K562 (cell line): Measurements from ENCODE around the gene SORCS2. TPM values are rescaled to one million over a fixed set of nuclear protein-coding genes. Genes with fewer than 3 reads are reported as not detected.
A peak's percentile ranks its signal among the peaks of the same experiment; 100 is the strongest.

Source experiments
- ATAC-seq: fragments of 200-7000 bp; cut with Tn5 transposase; 3 replicates; pipeline ENCODE4 v1.9.1; 2020; ENCODE audit warnings: moderate library complexity
- BruUV-seq: library from RNA; stranded (reverse); fragments of 400-500 nt; replicated peaks from 2 replicates; lab custom pipeline; 2021; lab: Mats Ljungman, UMichigan
- CTCF ChIA-PET: fragments of 300-600 bp; formaldehyde crosslinking; extraction: SDS; loops from one replicate; lab custom pipeline; 2021; ENCODE audit warnings: low intra/inter-chr PET ratio; lab: Yijun Ruan, JAX
- POLR2A ChIA-PET: fragments of 300-600, 350-650 bp; sonication (Branson Sonifier 250); formaldehyde crosslinking; extraction: SDS; loops from one replicate; lab custom pipeline; 2021; ENCODE audit warnings: antibody characterized with exemption, inconsistent platforms; lab: Yijun Ruan, JAX
- DNase-seq, 4 experiments: peaks; one replicate each; pipeline versions ENCODE4 v3.0.0 to v3.0.0-alpha.2; 2011 to 2018; ENCODE audit warnings: low spot score in 3 of 4, mixed read lengths in 3 of 4; ENCODE audit errors: extremely low read depth in 1 of 4
- FAIRE-seq: peaks from 2 replicates; lab custom pipeline; 2011; peaks lifted over from hg19 to GRCh38; lab: Jason Lieb, UNC
- H2AFZ ChIP-seq: 2 replicates; pipeline ENCODE4 v1.6.0; 2011; ENCODE audit warnings: low read depth, low read length, control low read depth, inconsistent platforms
- H3K27ac ChIP-seq: fragments of 200-600 bp; 3 replicates; pipeline ENCODE4 v1.8.0; 2011; ENCODE audit warnings: low read depth, mild to moderate bottlenecking, control low read depth, inconsistent platforms, low read length, moderate library complexity, mixed read lengths; ENCODE audit errors: extremely low read depth
- H3K27me3 ChIP-seq, 2 experiments: fragments of 300-600 bp in 1 of 2; 2 replicates in 1 of 2; 3 replicates in 1 of 2; pipeline versions ENCODE4 v1.6.0 to v1.8.0; 2011; ENCODE audit warnings: inconsistent platforms in 2 of 2, low read length in 2 of 2, mild to moderate bottlenecking in 1 of 2, mixed read lengths in 1 of 2, moderate library complexity in 1 of 2; ENCODE audit not compliant: control insufficient read depth in 2 of 2, insufficient read depth in 2 of 2
- H3K36me3 ChIP-seq: fragments of 300-600 bp; 3 replicates; pipeline ENCODE4 v1.8.0; 2011; ENCODE audit warnings: mild to moderate bottlenecking, low read length, inconsistent platforms; ENCODE audit not compliant: control insufficient read depth, insufficient read depth
- H3K4me1 ChIP-seq, 2 experiments: fragments of 200-600 bp in 1 of 2; replicated peaks in 1 of 2; 2 replicates in 1 of 2; 3 replicates in 1 of 2; pipeline versions ENCODE4 v1.5.1 to v1.8.0; 2011; ENCODE audit warnings: inconsistent platforms in 2 of 2, low read length in 2 of 2, mild to moderate bottlenecking in 1 of 2, mixed read lengths in 1 of 2, moderate library complexity in 1 of 2; ENCODE audit not compliant: control insufficient read depth in 2 of 2, insufficient read depth in 2 of 2
- H3K4me2 ChIP-seq: 2 replicates; pipeline ENCODE4 v1.6.1; 2011; ENCODE audit warnings: low read length, control low read depth, inconsistent platforms, mixed read lengths; ENCODE audit not compliant: insufficient read depth
- H3K4me3 ChIP-seq: fragments of 200-600 bp; sonication (generic), shearing (Covaris generic); 2 replicates; pipeline ENCODE4 v1.5.1; 2016; ENCODE audit warnings: control low read depth, inconsistent platforms
- H3K79me2 ChIP-seq: fragments of 200-600 bp; 3 replicates; pipeline ENCODE4 v1.8.0; 2011; ENCODE audit warnings: low read length, inconsistent platforms; ENCODE audit not compliant: control insufficient read depth, insufficient read depth
- H3K9ac ChIP-seq, 2 experiments: 2 replicates each; pipeline versions ENCODE4 v1.6.0 to v1.6.1; 2011; ENCODE audit warnings: low read depth in 2 of 2, low read length in 2 of 2, control low read depth in 1 of 2, inconsistent platforms in 1 of 2, mild to moderate bottlenecking in 1 of 2, mixed read lengths in 1 of 2; ENCODE audit not compliant: insufficient read depth in 1 of 2
- H3K9me1 ChIP-seq: one replicate; pipeline ENCODE4 v1.6.0; 2011; ENCODE audit warnings: inconsistent platforms, mild to moderate bottlenecking, low read length, moderate library complexity; ENCODE audit not compliant: control insufficient read depth, insufficient read depth
- H3K9me3 ChIP-seq: replicated peaks from 2 replicates; pipeline ENCODE4 v1.5.1; 2011; ENCODE audit warnings: low read depth, low read length, inconsistent platforms; ENCODE audit not compliant: control insufficient read depth, insufficient read depth
- H4K20me1 ChIP-seq: replicated peaks from 2 replicates; pipeline ENCODE4 v1.6.1; 2011; ENCODE audit warnings: low read length, inconsistent platforms, mixed read lengths; ENCODE audit not compliant: control insufficient read depth, insufficient read depth
- ATF2 ChIP-seq: sonication (generic); formaldehyde crosslinking; IDR thresholded peaks from 2 replicates; pipeline ENCODE4 v1.8.1; 2022; ENCODE audit warnings: missing genetic modification reagents
- MIER1 ChIP-seq: fragments of 450-650 bp; IDR thresholded peaks from 2 replicates; pipeline ENCODE4 v1.6.1; 2016; ENCODE audit warnings: antibody characterized with exemption, mild to moderate bottlenecking, low read depth
- NFE2L1 ChIP-seq: fragments of 450-650 bp; IDR thresholded peaks from 2 replicates; pipeline ENCODE4 v1.6.1; 2016; ENCODE audit warnings: missing genetic modification characterization, low read depth, mild to moderate bottlenecking, missing compliant biosample characterization, moderate library complexity, borderline replicate concordance
- ZNF24 ChIP-seq: fragments of 450-650 bp; IDR thresholded peaks from 2 replicates; pipeline ENCODE4 v1.6.1; 2016
- WGBS: fragments of 100-300 bp; shearing (Covaris generic); methylation state at CpG from one replicate; pipeline ENCODE4 v1.1.6; 2016; ENCODE audit warnings: low coverage, mixed read lengths; ENCODE audit not compliant: insufficient coverage; ENCODE audit errors: missing lambda C conversion rate; 5-methylcytosine and 5-hydroxymethylcytosine counted together
- in situ Hi-C: fragments of 300-500 bp; cut with MboI; formaldehyde crosslinking; loops from 4 replicates; pipeline ENCODE4 v1.15.0; 2018; ENCODE audit warnings: inconsistent platforms, mixed read lengths
- intact Hi-C: fragments of 100-400 bp; cut with micrococcal nuclease; formaldehyde crosslinking; loops from 2 replicates; pipeline ENCODE4 v1.14.2; 2022
- polyA plus RNA-seq, 8 experiments: library from polyadenylated mRNA; depleted of rRNA in 4 of 8; stranded (reverse) in 5 of 8; unstranded in 3 of 8; fragments of >200 nt; fragmentation: Nextera tagmentation in 2 of 8; fragmentation: Illumina TruSeq in 1 of 8; extraction: Ambion mirVana in 2 of 8; extraction: Trizol in 1 of 8; gene quantifications; 2 replicates each; pipeline versions ENCODE4 v1.2.1 to v1.2.3, GENCODE V29; 2011 to 2014; ENCODE audit warnings: inconsistent platforms in 1 of 8, missing spikeins in 1 of 8
- total RNA-seq, 7 experiments: library from RNA; depleted of rRNA in 6 of 7; stranded (reverse); fragments of >200 nt in 6 of 7; fragmentation: Illumina TruSeq in 2 of 7; extraction: Trizol in 2 of 7; gene quantifications; 2 replicates each; pipeline versions ENCODE4 v1.2.1 to v1.2.3, GENCODE V29; 2011 to 2021; ENCODE audit warnings: low replicate concordance in 1 of 7
- TF ChIP-seq, protein P1 (sequence below): fragments of 450-650 bp; IDR thresholded peaks from one replicate; pipeline ENCODE4 v1.6.1; 2018; ENCODE audit warnings: mild to moderate bottlenecking, moderate library complexity; ENCODE audit not compliant: partially characterized antibody

SORCS2 gene
- total and polyA plus RNA-seq, 9 of the 15 experiments (the other 6 are each of a cell fraction or from before 2014, with no cell fraction given): not detected

DNA sequence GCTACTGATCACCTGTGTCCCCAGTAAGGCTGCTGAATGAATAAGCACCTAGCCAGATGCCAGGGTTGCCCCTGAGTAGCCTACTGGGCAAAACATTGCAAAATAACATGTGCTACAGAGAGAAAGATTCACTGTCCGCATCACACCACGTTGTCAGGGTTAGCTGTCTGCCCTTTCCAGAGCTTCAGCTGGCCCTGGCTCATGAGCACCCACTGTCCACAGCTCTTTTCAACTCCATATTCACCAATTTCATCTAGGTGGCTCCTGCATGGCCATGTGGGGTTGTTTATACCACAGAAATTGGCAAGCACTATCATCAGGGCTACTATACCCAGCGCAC lies 470.1 kb downstream of the SORCS2 start:
- no peaks in the 10 kb centered on the region for H3K9me1 ChIP-seq
- ChIA-PET POLR2A (no interaction called here), CTCF (no interaction called here)
- no TSS peak for BruUV-seq
- no peak overlapping the region for H3K4me3 ChIP-seq
- DNase-seq (no peak), FAIRE-seq (no peak), ATAC-seq (no peak)
- intact Hi-C loops (no loop called here), in situ Hi-C loops (no loop called here)
- no peak overlapping the region for H2AFZ ChIP-seq
- no peaks in the 10 kb centered on the region for H3K36me3 ChIP-seq
- TF ChIP-seq NFE2L1 (tag): no peak
- TF ChIP-seq, protein P1, sequence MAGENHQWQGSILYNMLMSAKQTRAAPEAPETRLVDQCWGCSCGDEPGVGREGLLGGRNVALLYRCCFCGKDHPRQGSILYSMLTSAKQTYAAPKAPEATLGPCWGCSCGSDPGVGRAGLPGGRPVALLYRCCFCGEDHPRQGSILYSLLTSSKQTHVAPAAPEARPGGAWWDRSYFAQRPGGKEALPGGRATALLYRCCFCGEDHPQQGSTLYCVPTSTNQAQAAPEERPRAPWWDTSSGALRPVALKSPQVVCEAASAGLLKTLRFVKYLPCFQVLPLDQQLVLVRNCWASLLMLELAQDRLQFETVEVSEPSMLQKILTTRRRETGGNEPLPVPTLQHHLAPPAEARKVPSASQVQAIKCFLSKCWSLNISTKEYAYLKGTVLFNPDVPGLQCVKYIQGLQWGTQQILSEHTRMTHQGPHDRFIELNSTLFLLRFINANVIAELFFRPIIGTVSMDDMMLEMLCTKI: no peak
- no peak for TF ChIP-seq MIER1
- no peak overlapping the region for H3K27ac ChIP-seq
- 2% methylated on average over 3 of the region's 3 CpGs for WGBS
- H3K79me2 ChIP-seq: no peaks in the 10 kb centered on the region
- H3K9ac ChIP-seq: no peak overlapping the region
- peaks cover 5% of the 10 kb centered on the region for H4K20me1 ChIP-seq
- H3K27me3 ChIP-seq: peaks cover 0 to 24% of the 10 kb centered on the region in 2 experiments; a peak in 3 of 5 replicates
- no peaks in the 10 kb centered on the region for H3K9me3 ChIP-seq
- no peaks in the 10 kb centered on the region; a peak in 2 of 5 replicates for H3K4me1 ChIP-seq
- H3K4me2 ChIP-seq: no peak overlapping the region

GRCh38 chr4:7663075-7663541 lies 470.8 kb downstream of the SORCS2 start:
- Histone ChIP-seq H3K36me3 (no peaks in the 10 kb centered on the region), H3K4me2 (no peak overlapping the region), H3K9me3 (no peaks in the 10 kb centered on the region), H3K27me3 (peaks cover 0 to 20% of the 10 kb centered on the region in 2 experiments; a peak in 3 of 5 replicates), H3K79me2 (no peaks in the 10 kb centered on the region), H3K4me3 (no peak overlapping the region), H3K9ac (no peak overlapping the region), H4K20me1 (peaks cover 5% of the 10 kb centered on the region)
- no peak for ATAC-seq
- CTCF ChIA-PET: no interaction called here
- DNase-seq: no peak
- TF ChIP-seq ATF2 (CRISPR knock-in tag): no peak
- peak; percentile 98 for TF ChIP-seq ZNF24
- TF ChIP-seq, all 486 proteins: peak for 1
- in situ Hi-C loops (no loop called here), intact Hi-C loops (no loop called here)
- no peak for FAIRE-seq
- BruUV-seq: no TSS peak
- Histone ChIP-seq H3K9me1 (no peaks in the 10 kb centered on the region), H3K27ac (no peak overlapping the region), H3K4me1 (no peaks in the 10 kb centered on the region; a peak in 2 of 5 replicates), H2AFZ (no peak overlapping the region)
- POLR2A ChIA-PET: interaction anchor here (0.6 to 1.3 kb wide), 2 partner anchors 10 to 474 kb away, joined by 3 read pairs; no protein-coding TSS in a partner anchor
- 5% methylated on average over 2 of the region's 2 CpGs for WGBS
